DOHH2 (cell line): Measurements from ENCODE around the gene CHI3L2.

Source experiments
- H3F3A ChIP-seq: fragments of 200-600 bp; sonication (generic), shearing (Covaris generic); 2 replicates; pipeline ENCODE4 v1.6.0; 2016; ENCODE audit warnings: antibody characterized with exemption, mild to moderate bottlenecking; ENCODE audit not compliant: control insufficient read depth, insufficient read depth
- H3K27ac ChIP-seq: fragments of 200-600 bp; sonication (generic); 2 replicates; pipeline ENCODE4 v1.5.1; 2014; ENCODE audit warnings: low read depth, mild to moderate bottlenecking, low read length, moderate library complexity
- H3K27me3 ChIP-seq: fragments of 200-600 bp; sonication (generic); 2 replicates; pipeline ENCODE4 v1.6.1; 2014; ENCODE audit warnings: mild to moderate bottlenecking, low read length, mixed read lengths; ENCODE audit not compliant: control insufficient read depth
- H3K36me3 ChIP-seq: fragments of 200-600 bp; sonication (generic); 2 replicates; pipeline ENCODE4 v1.6.1; 2014; ENCODE audit warnings: mild to moderate bottlenecking, low read length, moderate library complexity, mixed read lengths; ENCODE audit not compliant: control insufficient read depth
- H3K4me1 ChIP-seq: fragments of 200-600 bp; sonication (generic); 2 replicates; pipeline ENCODE4 v1.6.1; 2014; ENCODE audit warnings: mild to moderate bottlenecking, low read length, mixed read lengths; ENCODE audit not compliant: control insufficient read depth
- H3K4me2 ChIP-seq: fragments of 200-600 bp; sonication (generic); 2 replicates; pipeline ENCODE4 v1.6.0; 2014; ENCODE audit warnings: mild to moderate bottlenecking, low read length, moderate library complexity
- H3K4me3 ChIP-seq: fragments of 200-600 bp; sonication (generic); 2 replicates; pipeline ENCODE4 v1.5.1; 2014; ENCODE audit warnings: mild to moderate bottlenecking, low read length, mixed read lengths
- H3K79me2 ChIP-seq: fragments of 200-600 bp; sonication (generic); 2 replicates; pipeline ENCODE4 v1.6.1; 2014; ENCODE audit warnings: mild to moderate bottlenecking, low read length, mixed read lengths; ENCODE audit not compliant: control insufficient read depth
- H3K9me2 ChIP-seq: fragments of 200-600 bp; sonication (generic); replicated peaks from 2 replicates; pipeline ENCODE4 v1.6.1; 2014; ENCODE audit warnings: mild to moderate bottlenecking, low read length, mixed read lengths; ENCODE audit not compliant: control insufficient read depth
- H3K9me3 ChIP-seq: fragments of 200-600 bp; sonication (generic); 2 replicates; pipeline ENCODE4 v1.6.1; 2014; ENCODE audit warnings: antibody characterized with exemption, low read length, mixed read lengths; ENCODE audit not compliant: control insufficient read depth, insufficient read depth
- H4K20me1 ChIP-seq: fragments of 200-600 bp; sonication (generic); 2 replicates; pipeline ENCODE4 v1.6.0; 2014; ENCODE audit warnings: low read depth, mild to moderate bottlenecking, antibody characterized with exemption, low read length, moderate library complexity; ENCODE audit not compliant: control insufficient read depth, insufficient read depth
- CTCF ChIP-seq: fragments of 200-600 bp; sonication (generic); IDR thresholded peaks from one replicate; pipeline ENCODE4 v1.5.1; 2014; ENCODE audit warnings: antibody characterized with exemption, mild to moderate bottlenecking, low read depth, low read length; ENCODE audit not compliant: poor library complexity, severe bottlenecking
- EZH2phosphoT487 ChIP-seq: fragments of 200-600 bp; sonication (generic); IDR thresholded peaks from 2 replicates; pipeline ENCODE4 v1.6.1; 2017; ENCODE audit warnings: borderline replicate concordance, mild to moderate bottlenecking, antibody characterized with exemption, low read length, moderate library complexity, mixed read lengths

The CHI3L2 gene, protein sequence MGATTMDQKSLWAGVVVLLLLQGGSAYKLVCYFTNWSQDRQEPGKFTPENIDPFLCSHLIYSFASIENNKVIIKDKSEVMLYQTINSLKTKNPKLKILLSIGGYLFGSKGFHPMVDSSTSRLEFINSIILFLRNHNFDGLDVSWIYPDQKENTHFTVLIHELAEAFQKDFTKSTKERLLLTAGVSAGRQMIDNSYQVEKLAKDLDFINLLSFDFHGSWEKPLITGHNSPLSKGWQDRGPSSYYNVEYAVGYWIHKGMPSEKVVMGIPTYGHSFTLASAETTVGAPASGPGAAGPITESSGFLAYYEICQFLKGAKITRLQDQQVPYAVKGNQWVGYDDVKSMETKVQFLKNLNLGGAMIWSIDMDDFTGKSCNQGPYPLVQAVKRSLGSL

GRCh38 chr1:111227434-111227833, at the start of gene CHI3L2:
CHI3L2 (plus strand) TSS chr1:111227713; CDS start chr1:111227730, 17 bp downstream.
- Histone ChIP-seq H3K27me3 (no peaks in the 10 kb centered on the region), H3K79me2 (peaks cover 22% of the 10 kb centered on the region), H3K9me2 (no peaks in the 10 kb centered on the region), H3K4me2 (no peak within 1 kb of the TSS), H3K4me1 (peaks cover 67% of the 10 kb centered on the region), H4K20me1 (no peaks in the 10 kb centered on the region), H3F3A (no peaks in the 10 kb centered on the region), H3K36me3 (peaks cover 18% of the 10 kb centered on the region), H3K27ac (no peak within 1 kb of the TSS), H3K4me3 (no peak within 1 kb of the TSS), H3K9me3 (no peaks in the 10 kb centered on the region)
- no peak for TF ChIP-seq CTCF
- TF ChIP-seq EZH2phosphoT487, result no peak

DNA sequence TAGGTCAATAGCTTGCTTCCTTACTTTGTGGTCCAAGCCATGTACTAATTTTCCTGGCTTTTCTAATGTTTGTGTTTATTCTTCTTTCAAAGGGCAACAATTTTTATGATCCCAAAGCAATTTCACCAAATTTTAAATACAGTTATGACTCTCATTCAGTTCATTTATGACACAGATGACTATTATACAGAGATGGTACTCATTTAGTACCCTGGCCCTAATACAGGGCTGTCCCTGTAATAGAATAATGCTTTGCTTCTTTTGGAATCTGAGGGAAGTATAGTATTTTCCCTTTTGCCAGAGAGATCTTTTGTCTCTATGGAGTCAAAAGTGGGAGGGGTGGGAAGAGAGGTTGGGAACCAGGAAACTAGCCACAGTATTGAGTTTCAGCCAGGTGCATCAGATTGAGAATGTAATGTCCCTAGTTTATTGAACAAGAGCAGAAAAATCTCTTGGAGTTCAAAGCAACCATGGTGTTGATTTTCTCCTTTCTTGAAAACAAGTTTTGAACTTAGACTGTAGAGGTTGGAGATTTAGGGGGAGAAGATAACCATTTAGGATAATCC, 47.5 kb upstream of the CHI3L2 start:
- TF ChIP-seq CTCF, result no peak
- H3K79me2 ChIP-seq, result no peaks in the 10 kb centered on the region
- no peak overlapping the region for H3K27ac ChIP-seq
- H3K27me3 ChIP-seq, result no peaks in the 10 kb centered on the region
- H3K4me3 ChIP-seq, result no peak overlapping the region
- no peaks in the 10 kb centered on the region for H3K9me3 ChIP-seq
- H3K9me2 ChIP-seq, result no peaks in the 10 kb centered on the region
- no peak overlapping the region for H3K4me2 ChIP-seq
- H3K4me1 ChIP-seq, result peaks cover 15% of the 10 kb centered on the region
- H3K36me3 ChIP-seq, result peaks cover 72% of the 10 kb centered on the region
- peaks cover 4% of the 10 kb centered on the region; the same call in 1 of the 2 replicates for H3F3A ChIP-seq
- H4K20me1 ChIP-seq, result no peaks in the 10 kb centered on the region

DNA sequence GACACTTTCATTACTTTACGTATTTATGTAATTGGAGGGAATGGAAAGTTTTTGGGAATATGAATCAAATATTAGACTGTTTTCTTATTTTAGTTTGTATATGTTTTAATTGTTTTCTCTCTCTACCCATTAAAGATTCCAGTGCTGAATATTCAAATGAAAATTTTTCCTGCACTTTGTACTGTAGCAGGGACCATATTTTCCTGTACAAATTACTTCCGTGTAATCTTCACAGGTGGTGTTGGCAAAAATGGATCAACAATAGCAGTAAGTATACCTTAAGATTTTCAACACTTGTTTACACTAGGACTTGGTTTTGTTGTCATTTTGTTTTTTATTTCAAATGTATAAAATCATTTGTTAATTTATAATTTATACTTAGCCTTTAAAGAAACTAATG, 45.5 kb upstream of the CHI3L2 start:
- H3K36me3 ChIP-seq, result peaks cover 72% of the 10 kb centered on the region
- TF ChIP-seq CTCF (no peak), EZH2phosphoT487 (no peak)

More for the DNA sequence above, 45.5 kb upstream of the CHI3L2 start:
- H3K4me1 ChIP-seq, result 0 out of 2 replicates have a peak, but pooled peaks cover 3% of the 10 kb centered on the region
- peaks cover 4% of the 10 kb centered on the region; the same call in 1 of the 2 replicates for H3F3A ChIP-seq
- no peaks in the 10 kb centered on the region for H3K9me2 ChIP-seq
- no peak overlapping the region for H3K4me3 ChIP-seq
- H3K9me3 ChIP-seq, result no peaks in the 10 kb centered on the region
- H3K27me3 ChIP-seq, result no peaks in the 10 kb centered on the region
- H3K4me2 ChIP-seq, result no peak overlapping the region
- H3K79me2 ChIP-seq, result no peaks in the 10 kb centered on the region
- no peaks in the 10 kb centered on the region for H4K20me1 ChIP-seq
- no peak overlapping the region for H3K27ac ChIP-seq
